NK-92 (cell line): ENCODE results near the gene PALLD.
"Not testable (repeated sequence)": the region's sequence is repeated elsewhere in the genome, so short reads cannot be mapped to it uniquely, and the experiment has no call there.

ENCODE experiments used
- DNase-seq: peaks from one replicate; lab custom pipeline; 2025; ENCODE audit not compliant: unreplicated experiment; lab: John Stamatoyannopoulos, UW

PALLD gene

GRCh38 chr4:168496834-168497233 is at the start of gene PALLD:
PALLD (plus strand) TSS chr4:168497052.
- DNase-seq: no peak

- DNase-seq: not testable (repeated sequence)
Observed at GRCh38 chr4:168449063-168449462, 47.8 kb upstream of the PALLD start.

GRCh38 chr4:168449719-168450452 is 47.0 kb upstream of the PALLD start:
- DNase-seq: no peak

GRCh38 chr4:168451331-168451730 is 45.5 kb upstream of the PALLD start:
- DNase-seq: no peak

GRCh38 chr4:168451744-168452390 is 45.0 kb upstream of the PALLD start:
- DNase-seq: no peak

- DNase-seq: no peak
Observed at GRCh38 chr4:168453146-168453545, 43.7 kb upstream of the PALLD start.

GRCh38 chr4:168458256-168458655 is 38.6 kb upstream of the PALLD start:
- not testable (repeated sequence) for DNase-seq

- DNase-seq: no peak
Observed at GRCh38 chr4:168461821-168462220, 35.0 kb upstream of the PALLD start.

- no peak for DNase-seq
Observed at GRCh38 chr4:168472920-168473319, 23.9 kb upstream of the PALLD start.

GRCh38 chr4:168474660-168475320 is 22.1 kb upstream of the PALLD start:
- no peak for DNase-seq

GRCh38 chr4:168475745-168476144 is 21.1 kb upstream of the PALLD start:
- DNase-seq: no peak

GRCh38 chr4:168478868-168479267 is 18.0 kb upstream of the PALLD start:
- no peak for DNase-seq

GRCh38 chr4:168480931-168481611 is 15.8 kb upstream of the PALLD start:
- no peak for DNase-seq

- no peak for DNase-seq
Observed at GRCh38 chr4:168483811-168484210, 13.0 kb upstream of the PALLD start.

GRCh38 chr4:168484626-168485025 is 12.2 kb upstream of the PALLD start:
- no peak for DNase-seq

- no peak for DNase-seq
Observed at GRCh38 chr4:168485156-168485910, 11.5 kb upstream of the PALLD start.

- DNase-seq: no peak
Observed at GRCh38 chr4:168486912-168487281, 10.0 kb upstream of the PALLD start.

- no peak for DNase-seq
Observed at GRCh38 chr4:168487282-168488035, 9.4 kb upstream of the PALLD start.

- DNase-seq: no peak
Observed at GRCh38 chr4:168488869-168489274, 8.0 kb upstream of the PALLD start.

- no peak for DNase-seq
Observed at GRCh38 chr4:168489616-168490015, 7.2 kb upstream of the PALLD start.
